ENCODE measurements around the gene LILRB2.
A peak's percentile ranks its signal among the peaks of the same experiment; 100 is the strongest.
"Not testable (repeated sequence)": the region's sequence is repeated elsewhere in the genome, so short reads cannot be mapped to it uniquely, and the experiment has no call there.

Gene LILRB2

GRCh38 chr19:54242234-54242633 lies 38.7 kb downstream of the LILRB2 start:
- not testable (repeated sequence) for DNase-seq (ENCODE audit: low read depth, low spot score)

- not testable (repeated sequence) for DNase-seq (ENCODE audit: low read depth, low spot score)
These were observed 40.3 kb downstream of the LILRB2 start for GRCh38 chr19:54240372-54241336.

- not testable (repeated sequence) for DNase-seq (ENCODE audit: low read depth, low spot score)
These were observed 41.2 kb downstream of the LILRB2 start for GRCh38 chr19:54239491-54240371.

- DNase-seq (ENCODE audit: low read depth, low spot score): no peak
These were observed 47.0 kb downstream of the LILRB2 start for GRCh38 chr19:54233941-54234340.

DNA sequence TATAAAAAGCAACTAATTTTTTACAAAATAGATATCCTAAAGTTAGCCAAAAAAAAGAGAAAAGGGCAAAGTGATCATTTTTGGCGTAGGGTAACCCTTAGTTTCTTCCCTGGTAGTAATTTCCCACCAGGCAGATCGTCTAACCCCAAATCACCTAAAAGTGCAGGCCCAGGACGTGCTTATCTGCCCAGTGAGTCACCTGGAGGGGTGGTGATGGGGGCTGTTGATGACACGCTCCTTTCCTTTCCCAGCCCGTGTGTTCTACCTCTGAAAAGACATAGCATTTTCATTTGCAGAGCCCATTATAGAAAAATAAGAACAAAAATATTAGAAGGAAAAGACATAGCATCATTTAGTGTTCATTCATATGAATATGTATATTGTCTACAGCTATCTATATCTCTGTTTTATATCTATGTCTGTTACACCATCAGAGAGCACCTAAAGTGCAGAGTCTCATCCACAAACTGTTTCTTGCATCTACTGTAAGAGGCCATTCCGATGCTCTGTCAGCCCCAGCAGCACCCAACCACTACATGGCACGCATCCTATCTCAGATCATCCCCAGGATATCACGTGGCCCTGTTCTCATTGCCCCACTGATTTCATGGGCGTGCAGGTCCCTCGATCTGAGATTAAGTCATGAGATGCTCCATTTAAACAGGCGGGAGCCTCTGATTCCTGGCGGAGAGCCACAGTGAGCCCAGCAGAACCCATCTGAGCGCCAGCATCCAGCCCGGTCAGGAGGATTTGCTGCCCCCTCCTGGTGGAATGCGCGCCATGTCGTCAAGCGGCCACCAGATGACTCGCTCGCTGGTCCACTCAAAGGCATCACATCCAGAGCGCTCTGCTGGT lies 49.6 kb downstream of the LILRB2 start:
- DNase-seq (ENCODE audit: low read depth, low spot score): peak; percentile 87

DNA sequence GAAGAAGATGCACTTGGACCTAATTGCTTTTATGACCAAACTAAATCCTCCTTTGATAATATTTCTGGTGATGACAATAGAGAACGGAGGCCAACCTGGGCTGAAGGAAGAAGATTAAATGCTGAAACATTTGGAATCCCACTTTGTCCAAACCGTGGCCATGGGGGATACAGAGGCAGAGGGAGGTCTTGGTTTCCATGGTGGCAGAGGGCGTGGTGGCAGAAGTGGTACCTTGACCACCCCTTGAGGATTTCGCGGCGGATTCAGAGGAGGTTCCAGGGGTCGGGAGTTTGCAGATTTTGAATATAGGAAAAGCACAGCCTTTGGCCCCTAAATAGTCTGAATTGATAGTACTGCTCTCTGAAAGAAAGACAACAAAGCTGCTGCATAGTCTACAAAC lies 50.9 kb downstream of the LILRB2 start:
- DNase-seq (ENCODE audit: low read depth, low spot score): no peak

- DNase-seq (ENCODE audit: low read depth, low spot score): no peak
These were observed 51.8 kb downstream of the LILRB2 start for GRCh38 chr19:54229146-54229545.

DNA sequence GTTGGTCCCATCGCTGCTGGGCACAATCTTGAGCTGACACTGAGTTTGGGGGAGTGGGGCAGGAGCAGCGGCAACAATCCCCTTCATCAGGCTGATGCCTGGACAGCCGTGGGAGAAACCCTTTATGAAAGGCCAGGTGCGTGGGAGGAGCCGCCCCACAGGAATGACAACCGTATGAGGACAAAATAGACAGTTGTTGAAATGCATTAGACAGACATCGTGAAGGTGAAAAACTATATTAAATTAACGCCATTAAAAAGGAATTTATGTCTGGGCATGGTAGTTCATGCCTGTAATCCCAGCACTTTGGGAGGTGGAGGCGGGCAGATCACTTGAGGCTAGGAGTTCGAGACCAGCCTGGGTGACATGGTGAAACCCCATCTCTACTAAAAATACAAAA lies 56.3 kb downstream of the LILRB2 start:
- DNase-seq (ENCODE audit: low read depth, low spot score): not testable (repeated sequence)

- DNase-seq (ENCODE audit: low read depth, low spot score): not testable (repeated sequence)
These were observed 57.0 kb downstream of the LILRB2 start for GRCh38 chr19:54223937-54224281.

Data from astrocyte of the hippocampus (primary cell).